Muscle of leg (tissue), 16 donors: Measurements from ENCODE around the gene HNRNPF. TPM values are rescaled to one million over a fixed set of nuclear protein-coding genes. Genes with fewer than 3 reads are reported as not detected.
"Not testable (repeated sequence)": the region's sequence is repeated elsewhere in the genome, so short reads cannot be mapped to it uniquely, and the experiment has no call there.

Experiments used
- DNase-seq: peaks from one replicate; pipeline ENCODE4 v3.0.0; 2013
- H3K27ac ChIP-seq: one replicate; pipeline ENCODE4 v1.5.1; 2013; ENCODE audit warnings: mild to moderate bottlenecking, low read length, control low read depth
- H3K27me3 ChIP-seq: one replicate; pipeline ENCODE4 v1.6.1; 2013; ENCODE audit warnings: low read length; ENCODE audit not compliant: control insufficient read depth, insufficient read depth
- H3K36me3 ChIP-seq: one replicate; pipeline ENCODE4 v1.6.1; 2013; ENCODE audit warnings: low read length; ENCODE audit not compliant: control insufficient read depth, insufficient read depth
- H3K4me1 ChIP-seq: one replicate; pipeline ENCODE4 v1.6.1; 2013; ENCODE audit warnings: low read length; ENCODE audit not compliant: control insufficient read depth, insufficient read depth
- H3K4me3 ChIP-seq: one replicate; pipeline ENCODE4 v1.5.1; 2013; ENCODE audit warnings: low read length, control low read depth
- H3K9me3 ChIP-seq: replicated peaks from 2 replicates; pipeline ENCODE4 v1.6.1; 2013; ENCODE audit warnings: low read depth, low read length; ENCODE audit not compliant: control insufficient read depth
- WGBS: methylation state at CpG from one replicate; pipeline ENCODE4 v1.1.5; 2013; ENCODE audit warnings: missing lambda C conversion rate; ENCODE audit not compliant: insufficient coverage; 5-methylcytosine and 5-hydroxymethylcytosine counted together
- long read RNA-seq, 11 donors: transcript quantifications; one replicate each; lab custom pipeline, GENCODE V29; 2026
- polyA plus RNA-seq, 8 donors: library from polyadenylated mRNA; unstranded; fragments of 120-200 nt; gene quantifications; one replicate each; pipeline versions ENCODE4 v1.2.1 to v1.2.3, GENCODE V29; 2013; ENCODE audit warnings: inconsistent platforms in 1 of 8, low replicate concordance in 1 of 8; ENCODE audit not compliant: insufficient read length in 8 of 8, insufficient read depth in 1 of 8
- total RNA-seq: library from RNA; stranded (reverse); fragments of 120-200 nt; gene quantifications from one replicate; pipeline ENCODE4 v1.2.4, GENCODE V29; 2013

Gene HNRNPF, protein sequence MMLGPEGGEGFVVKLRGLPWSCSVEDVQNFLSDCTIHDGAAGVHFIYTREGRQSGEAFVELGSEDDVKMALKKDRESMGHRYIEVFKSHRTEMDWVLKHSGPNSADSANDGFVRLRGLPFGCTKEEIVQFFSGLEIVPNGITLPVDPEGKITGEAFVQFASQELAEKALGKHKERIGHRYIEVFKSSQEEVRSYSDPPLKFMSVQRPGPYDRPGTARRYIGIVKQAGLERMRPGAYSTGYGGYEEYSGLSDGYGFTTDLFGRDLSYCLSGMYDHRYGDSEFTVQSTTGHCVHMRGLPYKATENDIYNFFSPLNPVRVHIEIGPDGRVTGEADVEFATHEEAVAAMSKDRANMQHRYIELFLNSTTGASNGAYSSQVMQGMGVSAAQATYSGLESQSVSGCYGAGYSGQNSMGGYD
- total RNA-seq (100 TPM), polyA plus RNA-seq (100 to 1,000 TPM; 109 to 151 (median 115) TPM)
- long read RNA-seq, donor 1, transcript HNRNPF-203 (4 exons, 2,617 nt) = major isoform, 6 of 27 reads
- long read RNA-seq, donor 1, transcript HNRNPF-204 (3 exons, 2,755 nt) = minor isoform, 5 of 27 reads
- long read RNA-seq, donor 1, partial matches to known transcripts = 0 of 27 reads
- long read RNA-seq, donor 1, other reads (novel, unspliced or antisense) = 11 of 27 reads
- long read RNA-seq, donor 2, partial matches to known transcripts = 0 of 4 reads
- long read RNA-seq, donor 2, other reads (novel, unspliced or antisense) = 0 of 4 reads
- long read RNA-seq, donor 3, transcript HNRNPF-204 (3 exons, 2,755 nt) = minor isoform, 7 of 63 reads
- long read RNA-seq, donor 3, transcript HNRNPF-203 (4 exons, 2,617 nt) = minor isoform, 5 of 63 reads
- long read RNA-seq, donor 3, transcript HNRNPF-207 (4 exons, 2,676 nt) = major isoform, 9 of 63 reads
- long read RNA-seq, donor 3, partial matches to known transcripts = 0 of 63 reads
- long read RNA-seq, donor 3, other reads (novel, unspliced or antisense) = 39 of 63 reads
- long read RNA-seq, donor 4, transcript HNRNPF-203 (4 exons, 2,617 nt) = major isoform, 8 of 45 reads
- long read RNA-seq, donor 4, transcript HNRNPF-201 (4 exons, 2,186 nt) = minor isoform, 5 of 45 reads
- long read RNA-seq, donor 4, partial matches to known transcripts = 0 of 45 reads
- long read RNA-seq, donor 4, other reads (novel, unspliced or antisense) = 23 of 45 reads
- long read RNA-seq, donor 5, transcript HNRNPF-207 (4 exons, 2,676 nt) = major isoform, 21 of 151 reads
- long read RNA-seq, donor 5, transcript HNRNPF-203 (4 exons, 2,617 nt) = minor isoform, 19 of 151 reads
- long read RNA-seq, donor 5, transcript HNRNPF-204 (3 exons, 2,755 nt) = major isoform, 21 of 151 reads
- long read RNA-seq, donor 5, transcript HNRNPF-201 (4 exons, 2,186 nt) = minor isoform, 5 of 151 reads
- long read RNA-seq, donor 5, partial matches to known transcripts = 9 of 151 reads
- long read RNA-seq, donor 5, other reads (novel, unspliced or antisense) = 74 of 151 reads
- long read RNA-seq, donor 6, transcript HNRNPF-204 (3 exons, 2,755 nt) = minor isoform, 16 of 113 reads
- long read RNA-seq, donor 6, transcript HNRNPF-207 (4 exons, 2,676 nt) = minor isoform, 6 of 113 reads
- long read RNA-seq, donor 6, transcript HNRNPF-203 (4 exons, 2,617 nt) = major isoform, 20 of 113 reads
- long read RNA-seq, donor 6, transcript HNRNPF-201 (4 exons, 2,186 nt) = minor isoform, 8 of 113 reads
- long read RNA-seq, donor 6, partial matches to known transcripts = 0 of 113 reads
- long read RNA-seq, donor 6, other reads (novel, unspliced or antisense) = 63 of 113 reads
- long read RNA-seq, donor 7, transcript HNRNPF-204 (3 exons, 2,755 nt) = major isoform, 11 of 76 reads
- long read RNA-seq, donor 7, transcript HNRNPF-203 (4 exons, 2,617 nt) = major isoform, 11 of 76 reads
- long read RNA-seq, donor 7, transcript HNRNPF-201 (4 exons, 2,186 nt) = minor isoform, 7 of 76 reads
- long read RNA-seq, donor 7, partial matches to known transcripts = 0 of 76 reads
- long read RNA-seq, donor 7, other reads (novel, unspliced or antisense) = 40 of 76 reads
- long read RNA-seq, donor 8, transcript HNRNPF-204 (3 exons, 2,755 nt) = minor isoform, 5 of 40 reads
- long read RNA-seq, donor 8, transcript HNRNPF-203 (4 exons, 2,617 nt) = major isoform, 9 of 40 reads
- long read RNA-seq, donor 8, transcript HNRNPF-207 (4 exons, 2,676 nt) = minor isoform, 5 of 40 reads
- long read RNA-seq, donor 8, partial matches to known transcripts = 0 of 40 reads
- long read RNA-seq, donor 8, other reads (novel, unspliced or antisense) = 17 of 40 reads
- long read RNA-seq, donor 9, transcript HNRNPF-207 (4 exons, 2,676 nt) = minor isoform, 7 of 45 reads
- long read RNA-seq, donor 9, transcript HNRNPF-203 (4 exons, 2,617 nt) = major isoform, 12 of 45 reads
- long read RNA-seq, donor 9, partial matches to known transcripts = 0 of 45 reads
- long read RNA-seq, donor 9, other reads (novel, unspliced or antisense) = 20 of 45 reads
- long read RNA-seq, donor 10, transcript HNRNPF-204 (3 exons, 2,755 nt) = major isoform, 13 of 86 reads
- long read RNA-seq, donor 10, transcript HNRNPF-203 (4 exons, 2,617 nt) = minor isoform, 8 of 86 reads
- long read RNA-seq, donor 10, transcript HNRNPF-201 (4 exons, 2,186 nt) = minor isoform, 6 of 86 reads
- long read RNA-seq, donor 10, transcript HNRNPF-207 (4 exons, 2,676 nt) = minor isoform, 6 of 86 reads
- long read RNA-seq, donor 10, partial matches to known transcripts = 0 of 86 reads
- long read RNA-seq, donor 10, other reads (novel, unspliced or antisense) = 48 of 86 reads
- long read RNA-seq, donor 11, transcript HNRNPF-204 (3 exons, 2,755 nt) = minor isoform, 9 of 56 reads
- long read RNA-seq, donor 11, transcript HNRNPF-203 (4 exons, 2,617 nt) = major isoform, 12 of 56 reads
- long read RNA-seq, donor 11, transcript HNRNPF-207 (4 exons, 2,676 nt) = minor isoform, 7 of 56 reads
- long read RNA-seq, donor 11, partial matches to known transcripts = 0 of 56 reads
- long read RNA-seq, donor 11, other reads (novel, unspliced or antisense) = 27 of 56 reads

DNA sequence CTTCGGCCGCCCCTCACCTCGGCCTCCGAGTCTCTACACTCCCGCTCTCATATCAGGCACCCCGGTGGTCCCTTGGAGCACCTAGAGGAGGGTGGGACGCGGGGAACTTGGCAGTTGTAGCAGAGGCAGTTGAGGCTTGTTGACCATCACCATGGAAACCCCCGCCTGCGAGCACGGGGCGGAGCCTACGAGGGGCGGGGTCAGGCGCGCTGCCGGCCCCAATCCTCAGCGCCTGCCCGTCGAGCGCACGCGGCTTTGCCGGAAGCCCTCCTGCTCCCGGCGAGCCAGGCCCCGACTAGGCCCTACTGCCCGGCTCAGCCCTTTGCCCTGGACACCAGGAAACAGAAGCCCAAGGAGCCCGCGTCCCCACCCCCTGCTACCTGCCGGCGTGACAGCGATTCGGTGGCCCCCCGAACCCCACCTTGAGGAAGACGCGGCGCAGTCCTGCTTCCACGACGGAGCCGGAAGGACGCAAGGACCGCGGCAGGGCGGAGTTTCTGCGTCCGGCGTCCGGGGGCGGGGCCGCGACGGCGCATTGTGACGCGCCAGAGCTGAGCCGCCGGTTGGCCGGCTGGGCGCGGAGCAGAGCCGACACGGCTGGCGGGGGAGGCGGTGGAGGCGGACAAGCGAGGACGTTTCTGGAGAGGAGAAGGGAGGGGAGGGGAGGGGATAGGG is at the start of gene HNRNPF:
TSS of gene HNRNPF (minus strand) at position 477 of the 675 bp plus-strand sequence. CDS start 21,302 bp downstream, outside the sequence.
- peak; percentile 99 for DNase-seq
- Histone ChIP-seq H3K4me1 (peaks cover 30% of the 10 kb centered on the region), H3K4me3 (peak within 1 kb of the TSS; percentile 70), H3K27ac (peak within 1 kb of the TSS; percentile 100), H3K27me3 (no peaks in the 10 kb centered on the region), H3K9me3 (no peaks in the 10 kb centered on the region), H3K36me3 (peaks cover 3% of the 10 kb centered on the region)
- under 1% methylated on average over 66 of the region's 68 CpGs for WGBS

DNA sequence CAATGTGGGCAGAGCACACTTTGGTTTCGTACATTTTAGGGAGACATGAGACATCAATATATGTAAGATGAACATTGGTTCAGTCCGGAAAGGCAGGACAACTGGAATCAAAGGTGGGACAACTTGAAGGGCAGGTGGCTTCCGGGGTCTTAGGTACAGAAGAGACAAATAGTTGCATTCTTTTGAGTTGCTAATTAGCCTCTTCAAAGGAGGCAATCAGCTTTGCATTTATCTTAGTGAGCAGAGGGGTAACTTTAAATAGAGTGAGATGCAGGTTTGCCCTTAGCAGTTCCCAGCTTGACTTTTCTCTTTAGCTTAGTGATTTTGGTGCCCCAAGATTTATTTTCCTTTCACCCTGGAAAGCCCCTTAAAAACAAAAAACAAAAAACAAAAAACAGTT is 49.2 kb upstream of the HNRNPF start:
- Histone ChIP-seq H3K4me1 (peaks cover 16% of the 10 kb centered on the region), H3K36me3 (no peaks in the 10 kb centered on the region), H3K4me3 (no peak overlapping the region), H3K9me3 (no peaks in the 10 kb centered on the region), H3K27me3 (no peaks in the 10 kb centered on the region), H3K27ac (no peak overlapping the region)
- DNase-seq = no peak
- whole genome bisulfite sequencing = 56% methylated on average over 3 of the region's 3 CpGs

DNA sequence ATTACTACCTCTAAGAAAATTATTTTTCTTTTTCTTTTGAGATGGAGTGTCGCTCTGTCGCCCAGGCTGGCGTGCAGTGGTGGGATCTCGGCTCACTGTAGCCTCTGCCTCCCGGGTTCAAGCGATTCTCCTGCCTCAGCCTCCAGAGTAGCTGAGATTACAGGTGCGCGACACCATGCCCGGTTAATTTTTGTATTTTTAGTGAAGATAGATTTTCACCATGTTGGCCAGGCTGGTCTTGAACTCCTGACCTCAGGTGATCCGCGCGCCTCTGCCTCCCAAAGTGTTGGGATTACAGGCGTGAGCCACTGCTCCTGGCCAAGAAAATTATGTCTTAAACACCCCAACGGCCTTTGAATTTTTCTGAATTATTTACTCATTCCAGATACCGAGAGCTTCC is 47.6 kb upstream of the HNRNPF start:
- WGBS = 100% methylated on average over 11 of the region's 15 CpGs
- H3K27ac ChIP-seq = peak overlapping the region; percentile 13

DNA sequence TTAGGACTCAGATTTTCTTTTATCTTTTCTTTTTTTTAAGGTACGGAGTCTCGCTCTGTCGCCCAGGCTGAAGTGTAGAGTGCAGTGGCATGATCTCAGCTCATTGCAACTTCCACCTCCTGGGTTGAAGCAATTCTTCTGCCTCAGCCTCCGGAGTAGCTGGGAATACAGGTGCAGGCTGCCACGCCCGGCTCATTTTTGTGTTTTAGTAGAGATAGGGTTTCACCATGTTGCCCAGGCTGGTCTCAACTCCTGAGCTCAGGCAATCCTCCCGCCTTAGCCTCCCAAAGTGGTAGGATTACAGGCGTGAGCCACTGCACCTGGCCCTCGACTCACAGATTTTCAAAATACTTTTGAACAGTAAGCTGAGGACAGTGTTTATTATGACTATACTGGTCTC is 45.0 kb upstream of the HNRNPF start:
- H3K4me3 ChIP-seq, H3K27me3 ChIP-seq, H3K9me3 ChIP-seq, H3K27ac ChIP-seq, DNase-seq, H3K36me3 ChIP-seq: not testable (repeated sequence)
- peaks cover 16% of the 10 kb centered on the region for H3K4me1 ChIP-seq
- 100% methylated on average over 1 of the region's 9 CpGs for WGBS

More for the DNA sequence above, 47.6 kb upstream of the HNRNPF start:
- not testable (repeated sequence) for H3K27me3 ChIP-seq, H3K4me3 ChIP-seq, H3K9me3 ChIP-seq, DNase-seq, H3K36me3 ChIP-seq
- H3K4me1 ChIP-seq = peaks cover 16% of the 10 kb centered on the region

DNA sequence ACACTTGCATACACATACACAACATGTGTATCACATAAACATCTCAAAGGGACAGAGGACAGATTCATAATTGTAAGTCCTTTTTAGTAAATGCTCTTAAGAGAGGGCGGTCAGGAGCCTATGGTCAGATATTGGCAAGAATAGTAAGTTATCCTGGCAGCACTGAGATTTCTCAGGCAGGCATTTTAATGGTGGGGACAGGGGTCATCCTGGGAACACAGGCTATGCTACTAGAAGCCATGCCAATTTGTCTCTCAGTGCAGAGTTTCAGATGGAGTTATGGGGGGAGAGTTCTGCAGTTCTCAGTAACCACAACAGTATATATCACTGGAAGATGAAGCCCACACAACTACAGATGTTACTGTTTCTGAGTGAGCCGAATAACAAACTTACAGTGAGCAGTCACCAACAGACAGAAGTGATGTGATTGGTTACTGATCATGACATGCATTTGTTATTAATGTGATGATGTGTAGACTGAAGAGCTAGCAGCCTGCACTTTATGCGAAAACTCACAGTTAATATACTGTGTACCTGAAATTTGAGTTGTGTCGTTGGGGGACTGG is 44.4 kb upstream of the HNRNPF start:
- H3K4me1 ChIP-seq = peaks cover 16% of the 10 kb centered on the region
- H3K9me3 ChIP-seq = no peaks in the 10 kb centered on the region
- no peak overlapping the region for H3K4me3 ChIP-seq
- no peaks in the 10 kb centered on the region for H3K36me3 ChIP-seq
- no peak for DNase-seq
- WGBS = 100% methylated on average over 2 of the region's 4 CpGs
- no peaks in the 10 kb centered on the region for H3K27me3 ChIP-seq
- no peak overlapping the region for H3K27ac ChIP-seq

DNA sequence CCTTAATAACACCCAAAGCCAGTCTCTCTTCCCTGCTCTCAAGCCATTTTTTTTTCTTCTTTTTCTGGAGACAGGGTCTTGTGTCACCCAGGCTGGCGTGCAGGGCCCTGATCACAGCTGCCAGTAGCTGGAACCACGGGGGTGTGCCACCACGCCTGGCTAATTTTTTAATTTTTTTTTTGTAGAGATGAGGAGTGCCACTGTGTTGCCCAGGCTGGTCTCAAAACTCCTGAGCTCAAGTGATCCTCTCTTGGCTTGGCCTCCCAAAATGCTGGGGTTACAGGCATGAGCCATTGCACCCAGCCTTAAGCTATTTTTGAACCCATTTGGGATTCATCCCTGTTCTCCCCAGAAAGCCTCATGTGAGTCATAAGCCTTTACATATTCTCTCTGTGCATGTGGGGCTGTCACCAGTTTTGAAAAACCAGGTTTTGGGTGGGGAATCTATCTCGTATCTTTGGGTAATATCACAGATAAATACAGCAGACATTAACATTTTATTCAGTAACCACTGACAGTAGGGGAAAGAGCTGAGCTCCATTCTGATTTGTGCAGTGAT is 43.4 kb upstream of the HNRNPF start:
- Histone ChIP-seq H3K9me3 (no peaks in the 10 kb centered on the region), H3K4me1 (peaks cover 16% of the 10 kb centered on the region), H3K27me3 (no peaks in the 10 kb centered on the region), H3K4me3 (no peak overlapping the region), H3K36me3 (no peaks in the 10 kb centered on the region), H3K27ac (peak overlapping the region; percentile 20)
- DNase-seq = no peak
- WGBS = 60% methylated on average over 1 of the region's 4 CpGs

DNA sequence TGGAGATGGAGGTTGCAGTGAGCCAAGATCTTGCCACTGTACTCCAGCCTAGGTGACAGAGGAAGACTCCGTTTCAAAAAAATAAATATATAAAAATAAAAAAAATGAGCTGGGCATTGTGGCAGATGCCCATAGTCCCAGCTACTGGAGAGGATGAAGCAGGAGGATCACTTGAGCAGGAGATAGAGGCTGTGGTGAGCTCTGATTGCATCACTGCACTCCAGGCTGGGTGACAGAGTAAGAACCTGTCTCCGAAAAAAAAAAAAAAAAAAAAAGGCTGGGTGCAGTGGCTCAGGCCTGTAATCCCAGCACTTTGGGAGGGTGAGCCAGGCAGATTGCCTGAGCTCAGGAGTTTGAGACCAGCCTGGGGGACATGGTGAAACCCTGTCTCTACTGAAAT is 39.8 kb upstream of the HNRNPF start:
- Histone ChIP-seq H3K4me1 (no peaks in the 10 kb centered on the region), H3K27me3 (no peaks in the 10 kb centered on the region), H3K27ac (no peak overlapping the region), H3K36me3 (no peaks in the 10 kb centered on the region), H3K9me3 (peaks cover 2% of the 10 kb centered on the region), H3K4me3 (no peak overlapping the region)
- WGBS = no CpG with 5 or more reads among the region's 2 CpGs
- DNase-seq = no peak
